Subcutaneous adipose tissue (tissue), 4 donors: ENCODE data around the gene STAT6. TPM values are rescaled to one million over a fixed set of nuclear protein-coding genes. Genes with fewer than 3 reads are reported as not detected.

Experiments used
- CTCF ChIP-seq: fragments of 450-650 bp; IDR thresholded peaks from one replicate; pipeline ENCODE4 v1.5.1; 2016; ENCODE audit warnings: low read depth, mild to moderate bottlenecking, control low read depth, antibody characterized with exemption, moderate library complexity
- total RNA-seq, 4 donors: library from RNA; depleted of rRNA; stranded (reverse); fragments of >200 nt; gene quantifications; one replicate each; pipeline ENCODE4 v1.1.0, GENCODE V29; 2016

The STAT6 gene
- total RNA-seq, 4 donors from 2014 or later = 87.2 to 154 (median 131) TPM

- no peak for TF ChIP-seq CTCF
Measured at GRCh38 chr12:57143454-57143853, 32.3 kb upstream of the STAT6 start.

- no peak for TF ChIP-seq CTCF
Measured at GRCh38 chr12:57142727-57143126, 31.6 kb upstream of the STAT6 start.

GRCh38 chr12:57142121-57142520 lies 31.0 kb upstream of the STAT6 start:
- no peak for TF ChIP-seq CTCF

GRCh38 chr12:57141249-57141648 lies 30.1 kb upstream of the STAT6 start:
- TF ChIP-seq CTCF = no peak

GRCh38 chr12:57139796-57140649 lies 28.9 kb upstream of the STAT6 start:
- no peak for TF ChIP-seq CTCF

- TF ChIP-seq CTCF = no peak
Measured at GRCh38 chr12:57138526-57139272, 27.5 kb upstream of the STAT6 start.
